ENCODE results near the gene BEST2.

- TF ChIP-seq EZH2 (optimal IDR thresholded peaks at IDR 0.05; ENCODE audit: low read depth, low read length) = no peak
- no peak for TF ChIP-seq CTCF (IDR thresholded peaks at IDR 0.05; ENCODE audit: low read length)
These were observed 28.3 kb upstream of the BEST2 start for GRCh38 chr19:12723381-12723640.

Data from MM.1S (cell line).